Activated naive CD4-positive, alpha-beta T cell treated with anti-CD3 and anti-CD28 coated beads for 36 hours (primary cell): ENCODE data around the gene KRT39. TPM values are rescaled to one million over a fixed set of nuclear protein-coding genes. Genes with fewer than 3 reads are reported as not detected.
"Not testable (repeated sequence)": the region's sequence is repeated elsewhere in the genome, so short reads cannot be mapped to it uniquely, and the experiment has no call there.

Source experiments
- CTCF ChIA-PET: fragments of 350-600 bp; sonication (Branson Sonifier 250); formaldehyde crosslinking; loops from one replicate; lab custom pipeline; 2021; ENCODE audit warnings: antibody characterized with exemption; lab: Charles Lee
- DNase-seq: peaks from one replicate; pipeline ENCODE4 v3.0.0-alpha.2; 2020
- H3K27ac Mint-ChIP-seq: one replicate; pipeline ENCODE4 v1.8.0; 2021; ENCODE audit warnings: mild to moderate bottlenecking, mixed read lengths
- H3K27me3 Mint-ChIP-seq: one replicate; pipeline ENCODE4 v1.8.0; 2021; ENCODE audit warnings: low read depth, mixed read lengths
- H3K36me3 Mint-ChIP-seq: one replicate; pipeline ENCODE4 v1.8.0; 2021; ENCODE audit warnings: low read depth, mixed read lengths
- H3K4me1 Mint-ChIP-seq: one replicate; pipeline ENCODE4 v1.8.0; 2021; ENCODE audit warnings: low read depth, mixed read lengths
- H3K4me3 Mint-ChIP-seq: one replicate; pipeline ENCODE4 v1.8.0; 2021; ENCODE audit warnings: mild to moderate bottlenecking, moderate library complexity, mixed read lengths
- H3K9me3 Mint-ChIP-seq: one replicate; pipeline ENCODE4 v1.8.0; 2021; ENCODE audit warnings: mixed read lengths
- intact Hi-C: fragments of 100-400 bp; cut with micrococcal nuclease; formaldehyde crosslinking; loops from one replicate; pipeline ENCODE4 v1.15.1; 2023
- total RNA-seq, 2 experiments: library from RNA; stranded (reverse); gene quantifications; one replicate each; pipeline ENCODE4 v1.2.3, GENCODE V29; 2021

KRT39 gene
- total RNA-seq, 2 experiments from 2014 or later = not detected

- H3K4me3 Mint-ChIP-seq, H3K9me3 Mint-ChIP-seq, CTCF ChIA-PET, H3K4me1 Mint-ChIP-seq, H3K36me3 Mint-ChIP-seq, H3K27ac Mint-ChIP-seq, intact Hi-C loops, DNase-seq: not testable (repeated sequence)
- H3K27me3 Mint-ChIP-seq = peaks cover 20% of the 10 kb centered on the region
Measured at GRCh38 chr17:40999563-40999962, 32.8 kb upstream of the KRT39 start, which contains the start of gene KRTAP3-2. Gene KRTAP3-2, minus strand, starts transcription at chr17:40999906. Its CDS starts 53 bp downstream, at chr17:40999853.

GRCh38 chr17:40997361-40997760 lies 30.6 kb upstream of the KRT39 start:
- intact Hi-C loops = no loop called here
- no peaks in the 10 kb centered on the region for H3K9me3 Mint-ChIP-seq
- no peak for DNase-seq
- CTCF ChIA-PET = no interaction called here
- H3K4me3 Mint-ChIP-seq = no peak overlapping the region
- H3K4me1 Mint-ChIP-seq = no peaks in the 10 kb centered on the region
- H3K36me3 Mint-ChIP-seq = no peaks in the 10 kb centered on the region
- H3K27me3 Mint-ChIP-seq = peaks cover 31% of the 10 kb centered on the region
- H3K27ac Mint-ChIP-seq = no peak overlapping the region

- Mint-ChIP-seq H3K9me3 (no peaks in the 10 kb centered on the region), H3K4me3 (no peak overlapping the region), H3K4me1 (no peaks in the 10 kb centered on the region), H3K36me3 (no peaks in the 10 kb centered on the region), H3K27me3 (peaks cover 33% of the 10 kb centered on the region), H3K27ac (no peak overlapping the region)
- no peak for DNase-seq
- CTCF ChIA-PET = interaction anchor here (0.7 kb wide), 1 partner anchor 17 kb away, joined by 3 read pairs; no protein-coding TSS in a partner anchor
- intact Hi-C loops = no loop called here
Measured at GRCh38 chr17:40996829-40997228, 30.1 kb upstream of the KRT39 start.

GRCh38 chr17:40995116-40995515 lies 28.4 kb upstream of the KRT39 start:
- H3K9me3 Mint-ChIP-seq = no peaks in the 10 kb centered on the region
- peaks cover 32% of the 10 kb centered on the region for H3K27me3 Mint-ChIP-seq
- no peaks in the 10 kb centered on the region for H3K36me3 Mint-ChIP-seq
- no peaks in the 10 kb centered on the region for H3K4me1 Mint-ChIP-seq
- intact Hi-C loops = no loop called here
- H3K4me3 Mint-ChIP-seq = no peak overlapping the region
- H3K27ac Mint-ChIP-seq = no peak overlapping the region
- no peak for DNase-seq
- CTCF ChIA-PET = interaction anchor here (0.6 to 0.7 kb wide), 2 partner anchors 15 to 1342 kb away, joined by 3 read pairs; no protein-coding TSS in a partner anchor

DNA sequence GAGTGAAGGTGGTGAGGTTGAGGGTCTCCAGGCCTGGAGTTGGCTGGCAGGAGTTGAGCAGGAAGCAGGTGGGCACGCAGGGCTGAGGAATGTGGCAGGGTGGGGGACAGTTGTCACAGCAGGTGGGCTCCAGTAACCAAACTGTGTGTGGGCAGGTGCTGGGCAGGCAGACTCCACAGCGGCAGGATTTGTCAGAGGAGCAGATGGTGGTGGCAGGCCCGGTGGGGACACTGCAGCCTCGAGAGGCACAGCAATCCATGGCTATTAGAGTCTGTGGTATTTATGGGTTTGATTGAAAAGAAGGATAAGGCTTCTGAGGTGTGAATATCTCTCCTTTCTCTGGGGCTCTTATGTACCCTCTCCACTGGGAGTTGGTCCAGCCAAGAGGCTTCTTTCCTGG lies 27.1 kb upstream of the KRT39 start, which contains the start of gene KRTAP3-3:
Gene KRTAP3-3 (minus strand): TSS at position 326 of the 400 bp plus-strand sequence. CDS start 67 bp downstream, at position 259.
- intact Hi-C loops = no loop called here
- Mint-ChIP-seq H3K9me3 (no peaks in the 10 kb centered on the region), H3K36me3 (no peaks in the 10 kb centered on the region), H3K4me1 (no peaks in the 10 kb centered on the region), H3K27ac (no peak within 1 kb of the TSS), H3K4me3 (no peak within 1 kb of the TSS), H3K27me3 (peaks cover 28% of the 10 kb centered on the region)
- CTCF ChIA-PET = no interaction called here
- no peak for DNase-seq

DNA sequence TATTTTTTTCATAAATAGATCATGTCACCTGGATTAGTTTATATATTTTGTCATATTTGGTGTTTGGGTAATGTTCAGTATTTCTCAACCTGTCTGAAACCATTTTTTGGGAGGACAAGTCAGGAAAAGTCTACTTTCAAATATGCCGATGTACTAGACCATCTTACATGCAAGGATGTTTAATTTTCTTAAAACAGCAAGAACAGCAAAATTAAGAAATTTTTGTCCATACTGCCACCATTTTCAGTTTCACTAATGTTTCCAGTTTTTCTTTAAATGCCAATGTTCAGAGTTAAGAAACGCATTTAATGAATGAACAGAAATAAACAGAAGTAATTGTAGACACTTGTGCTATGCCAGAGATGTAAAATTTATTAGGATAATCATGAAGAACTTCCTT lies 26.3 kb upstream of the KRT39 start:
- Mint-ChIP-seq H3K36me3 (no peaks in the 10 kb centered on the region), H3K9me3 (no peaks in the 10 kb centered on the region), H3K4me1 (no peaks in the 10 kb centered on the region), H3K27me3 (peaks cover 24% of the 10 kb centered on the region), H3K27ac (no peak overlapping the region), H3K4me3 (no peak overlapping the region)
- CTCF ChIA-PET = no interaction called here
- intact Hi-C loops = no loop called here
- no peak for DNase-seq

- Mint-ChIP-seq H3K36me3 (no peaks in the 10 kb centered on the region), H3K9me3 (no peaks in the 10 kb centered on the region), H3K4me3 (no peak overlapping the region), H3K4me1 (no peaks in the 10 kb centered on the region), H3K27ac (no peak overlapping the region), H3K27me3 (peaks cover 23% of the 10 kb centered on the region)
- no peak for DNase-seq
- intact Hi-C loops = no loop called here
- CTCF ChIA-PET = no interaction called here
Measured at GRCh38 chr17:40992666-40993065, 25.9 kb upstream of the KRT39 start.

DNA sequence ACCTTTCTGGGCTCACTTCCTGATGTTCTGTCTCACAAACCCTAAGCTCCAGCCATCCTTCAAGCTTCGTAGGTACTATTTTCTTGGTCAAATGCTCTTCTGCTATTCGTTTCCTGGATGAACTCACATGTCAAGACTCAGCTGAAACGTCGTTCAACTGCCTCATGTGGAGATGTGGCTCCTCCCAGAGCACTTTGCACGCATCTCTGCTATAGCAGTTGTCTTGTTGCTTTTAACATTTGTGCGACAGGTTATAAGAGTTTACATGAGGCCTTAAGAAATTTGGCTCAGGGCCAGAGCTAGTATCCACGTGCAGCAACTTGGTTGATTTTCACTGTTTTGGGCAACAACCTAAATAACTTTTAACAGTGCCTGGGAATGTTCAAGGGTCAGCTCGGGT lies 20.2 kb upstream of the KRT39 start:
- Mint-ChIP-seq H3K9me3 (no peaks in the 10 kb centered on the region), H3K4me1 (no peaks in the 10 kb centered on the region), H3K36me3 (no peaks in the 10 kb centered on the region), H3K4me3 (no peak overlapping the region), H3K27me3 (peaks cover 9% of the 10 kb centered on the region), H3K27ac (no peak overlapping the region)
- intact Hi-C loops = no loop called here
- no peak for DNase-seq
- CTCF ChIA-PET = interaction anchor here (0.7 kb wide), 1 partner anchor 60 kb away, joined by 3 read pairs; the partner anchor contains the start of gene KRTAP2-1

- no peaks in the 10 kb centered on the region for H3K36me3 Mint-ChIP-seq
- peaks cover 9% of the 10 kb centered on the region for H3K27me3 Mint-ChIP-seq
- intact Hi-C loops = no loop called here
- no peak within 1 kb of the TSS for H3K27ac Mint-ChIP-seq
- CTCF ChIA-PET = no interaction called here
- no peak for DNase-seq
- no peaks in the 10 kb centered on the region for H3K9me3 Mint-ChIP-seq
- no peaks in the 10 kb centered on the region for H3K4me1 Mint-ChIP-seq
- no peak within 1 kb of the TSS for H3K4me3 Mint-ChIP-seq
Measured at GRCh38 chr17:40984226-40984625, 17.5 kb upstream of the KRT39 start, which contains the start of gene KRT40. Gene KRT40, minus strand, starts transcription at chr17:40984326. Its CDS starts 53 bp downstream, at chr17:40984273.

GRCh38 chr17:40981115-40981514 lies 14.4 kb upstream of the KRT39 start:
- no peaks in the 10 kb centered on the region for H3K4me1 Mint-ChIP-seq
- CTCF ChIA-PET = interaction anchor here (0.8 kb wide), 1 partner anchor 292 kb away, joined by 3 read pairs; no protein-coding TSS in a partner anchor
- intact Hi-C loops = no loop called here
- H3K9me3 Mint-ChIP-seq = no peaks in the 10 kb centered on the region
- no peak for DNase-seq
- H3K27ac Mint-ChIP-seq = no peak overlapping the region
- H3K4me3 Mint-ChIP-seq = no peak overlapping the region
- no peaks in the 10 kb centered on the region for H3K36me3 Mint-ChIP-seq
- H3K27me3 Mint-ChIP-seq = peaks cover 5% of the 10 kb centered on the region

- H3K27me3 Mint-ChIP-seq = peaks cover 5% of the 10 kb centered on the region
- CTCF ChIA-PET = no interaction called here
- no peak for DNase-seq
Measured at GRCh38 chr17:40980596-40980995, 13.8 kb upstream of the KRT39 start.

GRCh38 chr17:40980117-40980516 lies 13.4 kb upstream of the KRT39 start:
- no peak for DNase-seq
- Mint-ChIP-seq H3K27me3 (peaks cover 5% of the 10 kb centered on the region), H3K4me1 (no peaks in the 10 kb centered on the region), H3K27ac (no peak overlapping the region), H3K4me3 (no peak overlapping the region), H3K36me3 (no peaks in the 10 kb centered on the region), H3K9me3 (no peaks in the 10 kb centered on the region)
- CTCF ChIA-PET = interaction anchor here (0.7 kb wide), 1 partner anchor 17 kb away, joined by 3 read pairs; no protein-coding TSS in a partner anchor
- intact Hi-C loops = no loop called here

More at GRCh38 chr17:40980596-40980995, 13.8 kb upstream of the KRT39 start:
- intact Hi-C loops = no loop called here
- no peaks in the 10 kb centered on the region for H3K4me1 Mint-ChIP-seq
- H3K4me3 Mint-ChIP-seq = no peak overlapping the region
- no peak overlapping the region for H3K27ac Mint-ChIP-seq
- no peaks in the 10 kb centered on the region for H3K9me3 Mint-ChIP-seq
- no peaks in the 10 kb centered on the region for H3K36me3 Mint-ChIP-seq

DNA sequence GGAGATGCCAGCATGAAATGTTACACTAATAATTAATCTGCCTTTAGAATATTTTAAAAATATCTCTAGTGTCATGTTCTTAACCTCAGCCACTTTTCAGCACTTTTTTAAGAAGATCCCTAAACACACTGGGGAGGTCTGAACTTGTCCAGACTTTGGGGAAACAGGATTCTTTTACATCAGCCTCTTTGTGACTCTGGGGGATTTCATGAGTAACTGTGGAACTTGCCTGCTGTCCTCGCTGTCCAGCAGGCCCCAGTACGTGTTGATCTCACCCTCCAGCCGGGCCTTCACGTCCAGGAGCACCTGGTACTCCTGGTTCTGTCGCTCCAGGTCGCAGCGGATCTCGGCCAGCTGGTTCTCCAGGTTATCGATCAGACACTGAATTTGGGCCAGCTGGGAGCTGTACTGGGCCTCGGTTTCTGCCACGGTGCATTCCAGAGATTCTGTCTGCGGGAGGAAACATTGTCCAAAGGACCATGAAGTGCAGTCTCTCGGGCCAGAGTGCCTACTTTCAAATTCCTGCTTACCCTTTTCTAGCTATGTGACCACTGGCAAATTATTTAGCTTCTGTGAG lies 11.9 kb upstream of the KRT39 start:
- no peak overlapping the region for H3K4me3 Mint-ChIP-seq
- CTCF ChIA-PET = no interaction called here
- peaks cover 2% of the 10 kb centered on the region for H3K27me3 Mint-ChIP-seq
- DNase-seq = no peak
- no peaks in the 10 kb centered on the region for H3K9me3 Mint-ChIP-seq
- intact Hi-C loops = no loop called here
- H3K27ac Mint-ChIP-seq = no peak overlapping the region
- H3K36me3 Mint-ChIP-seq = no peaks in the 10 kb centered on the region
- no peaks in the 10 kb centered on the region for H3K4me1 Mint-ChIP-seq
